Upper lobe of right lung (tissue), 1 donor: Measurements from ENCODE around the gene INSYN2B. TPM values are rescaled to one million over a fixed set of nuclear protein-coding genes. Genes with fewer than 3 reads are reported as not detected.

ENCODE experiments used
- ATAC-seq: fragments of 200-7000 bp; cut with Tn5 transposase; one replicate; pipeline ENCODE4 v1.9.1; 2020; ENCODE audit warnings: mild to moderate bottlenecking, moderate library complexity
- DNase-seq: peaks from one replicate; pipeline ENCODE4 v3.0.0-alpha.2; 2020
- H3K27ac ChIP-seq: fragments of 200-600 bp; one replicate; pipeline ENCODE4 v1.8.0; 2022
- H3K27me3 ChIP-seq: fragments of 200-600 bp; one replicate; pipeline ENCODE4 v1.8.0; 2022; ENCODE audit warnings: mild to moderate bottlenecking
- H3K36me3 ChIP-seq: fragments of 200-600 bp; one replicate; pipeline ENCODE4 v1.8.0; 2022
- H3K4me1 ChIP-seq: fragments of 200-600 bp; one replicate; pipeline ENCODE4 v1.8.0; 2022
- H3K4me3 ChIP-seq: fragments of 200-600 bp; one replicate; pipeline ENCODE4 v1.8.0; 2022; ENCODE audit warnings: mild to moderate bottlenecking
- H3K9me3 ChIP-seq: fragments of 200-600 bp; one replicate; pipeline ENCODE4 v1.8.0; 2022
- CTCF ChIP-seq: fragments of 200-600 bp; IDR thresholded peaks from one replicate; pipeline ENCODE4 v1.8.0; 2022; ENCODE audit warnings: antibody characterized with exemption
- intact Hi-C: fragments of 100-400 bp; cut with DNase I; formaldehyde crosslinking; loops from one replicate; pipeline ENCODE4 v1.11.0; 2022
- total RNA-seq: library from RNA; stranded (reverse); fragmentation: NEBNext Ultra II Directional; extraction: Animal tissue kit (Norgen Biotek cat#: 25700); gene quantifications from one replicate; pipeline ENCODE4 v1.2.1, GENCODE V29; 2021
- donor health status: DM: no; HTN: yes; CAD: no; lungs with severe emphysema.

The INSYN2B gene
- total RNA-seq, 1 donor from 2014 or later, result 0.17 TPM

GRCh38 chr5:169848792-169849191 is 131.5 kb downstream of the INSYN2B start:
- no peaks in the 10 kb centered on the region for H3K36me3 ChIP-seq
- peaks cover 5% of the 10 kb centered on the region for H3K9me3 ChIP-seq
- no peak overlapping the region for H3K4me3 ChIP-seq
- TF ChIP-seq CTCF, result no peak
- DNase-seq, result no peak
- no peaks in the 10 kb centered on the region for H3K27me3 ChIP-seq
- no peak for ATAC-seq
- H3K4me1 ChIP-seq, result no peaks in the 10 kb centered on the region
- no peak overlapping the region for H3K27ac ChIP-seq
- intact Hi-C loops, result no loop called here

GRCh38 chr5:169848271-169848670 is 132.0 kb downstream of the INSYN2B start:
- intact Hi-C loops, result no loop called here
- H3K27ac ChIP-seq, result no peak overlapping the region
- H3K27me3 ChIP-seq, result no peaks in the 10 kb centered on the region
- no peak overlapping the region for H3K4me3 ChIP-seq
- TF ChIP-seq CTCF, result no peak
- DNase-seq, result no peak
- no peaks in the 10 kb centered on the region for H3K36me3 ChIP-seq
- no peaks in the 10 kb centered on the region for H3K4me1 ChIP-seq
- peaks cover 5% of the 10 kb centered on the region for H3K9me3 ChIP-seq
- ATAC-seq, result no peak

- H3K4me3 ChIP-seq, result no peak overlapping the region
- TF ChIP-seq CTCF, result no peak
- no peaks in the 10 kb centered on the region for H3K4me1 ChIP-seq
- H3K27ac ChIP-seq, result no peak overlapping the region
- no peak for ATAC-seq
- H3K36me3 ChIP-seq, result no peaks in the 10 kb centered on the region
- no peak for DNase-seq
- H3K9me3 ChIP-seq, result peaks cover 5% of the 10 kb centered on the region
- intact Hi-C loops, result no loop called here
- H3K27me3 ChIP-seq, result no peaks in the 10 kb centered on the region
These were observed 132.8 kb downstream of the INSYN2B start for GRCh38 chr5:169847519-169847918.

- no peak for DNase-seq
- no peak for ATAC-seq
- Histone ChIP-seq H3K27ac (no peak overlapping the region), H3K4me1 (no peaks in the 10 kb centered on the region), H3K4me3 (no peak overlapping the region), H3K36me3 (no peaks in the 10 kb centered on the region), H3K27me3 (no peaks in the 10 kb centered on the region), H3K9me3 (no peaks in the 10 kb centered on the region)
- intact Hi-C loops, result no loop called here
- TF ChIP-seq CTCF, result no peak
These were observed 137.6 kb downstream of the INSYN2B start for GRCh38 chr5:169842699-169843098.

GRCh38 chr5:169840405-169840804 is 139.9 kb downstream of the INSYN2B start:
- Histone ChIP-seq H3K4me3 (no peak overlapping the region), H3K27me3 (no peaks in the 10 kb centered on the region), H3K9me3 (no peaks in the 10 kb centered on the region), H3K27ac (no peak overlapping the region), H3K4me1 (no peaks in the 10 kb centered on the region), H3K36me3 (no peaks in the 10 kb centered on the region)
- intact Hi-C loops, result no loop called here
- no peak for TF ChIP-seq CTCF
- ATAC-seq (no peak), DNase-seq (no peak)

GRCh38 chr5:169838688-169839087 is 141.6 kb downstream of the INSYN2B start:
- intact Hi-C loops, result no loop called here
- no peak for DNase-seq
- no peaks in the 10 kb centered on the region for H3K27me3 ChIP-seq

More at GRCh38 chr5:169838688-169839087, 141.6 kb downstream of the INSYN2B start:
- H3K27ac ChIP-seq, result no peak overlapping the region
- no peaks in the 10 kb centered on the region for H3K36me3 ChIP-seq
- no peak for ATAC-seq
- no peaks in the 10 kb centered on the region for H3K4me1 ChIP-seq
- no peak for TF ChIP-seq CTCF
- H3K9me3 ChIP-seq, result no peaks in the 10 kb centered on the region
- H3K4me3 ChIP-seq, result no peak overlapping the region
